ENCODE results near the gene MRPL2. TPM values are rescaled to one million over a fixed set of nuclear protein-coding genes. Genes with fewer than 3 reads are reported as not detected.
"Not testable (repeated sequence)": the region's sequence is repeated elsewhere in the genome, so short reads cannot be mapped to it uniquely, and the experiment has no call there.

MRPL2 gene
- total RNA-seq, 1 donor from 2014 or later = 55.2 TPM

- Mint-ChIP-seq H3K4me1 (ENCODE audit: unreplicated experiment) (peaks cover 34% of the 10 kb centered on the region), H3K9me3 (ENCODE audit: unreplicated experiment) (no peaks in the 10 kb centered on the region), H3K36me3 (ENCODE audit: unreplicated experiment) (peaks cover 44% of the 10 kb centered on the region), H3K27ac (ENCODE audit: unreplicated experiment) (peak overlapping the region; percentile 50), H3K27me3 (ENCODE audit: unreplicated experiment) (no peaks in the 10 kb centered on the region), H3K4me3 (ENCODE audit: unreplicated experiment) (no peak overlapping the region)
- no peak for DNase-seq (ENCODE audit: extremely low spot score, unreplicated experiment)
- TF ChIP-seq, protein P1, sequence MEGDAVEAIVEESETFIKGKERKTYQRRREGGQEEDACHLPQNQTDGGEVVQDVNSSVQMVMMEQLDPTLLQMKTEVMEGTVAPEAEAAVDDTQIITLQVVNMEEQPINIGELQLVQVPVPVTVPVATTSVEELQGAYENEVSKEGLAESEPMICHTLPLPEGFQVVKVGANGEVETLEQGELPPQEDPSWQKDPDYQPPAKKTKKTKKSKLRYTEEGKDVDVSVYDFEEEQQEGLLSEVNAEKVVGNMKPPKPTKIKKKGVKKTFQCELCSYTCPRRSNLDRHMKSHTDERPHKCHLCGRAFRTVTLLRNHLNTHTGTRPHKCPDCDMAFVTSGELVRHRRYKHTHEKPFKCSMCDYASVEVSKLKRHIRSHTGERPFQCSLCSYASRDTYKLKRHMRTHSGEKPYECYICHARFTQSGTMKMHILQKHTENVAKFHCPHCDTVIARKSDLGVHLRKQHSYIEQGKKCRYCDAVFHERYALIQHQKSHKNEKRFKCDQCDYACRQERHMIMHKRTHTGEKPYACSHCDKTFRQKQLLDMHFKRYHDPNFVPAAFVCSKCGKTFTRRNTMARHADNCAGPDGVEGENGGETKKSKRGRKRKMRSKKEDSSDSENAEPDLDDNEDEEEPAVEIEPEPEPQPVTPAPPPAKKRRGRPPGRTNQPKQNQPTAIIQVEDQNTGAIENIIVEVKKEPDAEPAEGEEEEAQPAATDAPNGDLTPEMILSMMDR (IDR thresholded peaks at IDR 0.05) = no peak
Measured at GRCh38 chr6:43050981-43051380, 8.3 kb downstream of the MRPL2 start.

DNA sequence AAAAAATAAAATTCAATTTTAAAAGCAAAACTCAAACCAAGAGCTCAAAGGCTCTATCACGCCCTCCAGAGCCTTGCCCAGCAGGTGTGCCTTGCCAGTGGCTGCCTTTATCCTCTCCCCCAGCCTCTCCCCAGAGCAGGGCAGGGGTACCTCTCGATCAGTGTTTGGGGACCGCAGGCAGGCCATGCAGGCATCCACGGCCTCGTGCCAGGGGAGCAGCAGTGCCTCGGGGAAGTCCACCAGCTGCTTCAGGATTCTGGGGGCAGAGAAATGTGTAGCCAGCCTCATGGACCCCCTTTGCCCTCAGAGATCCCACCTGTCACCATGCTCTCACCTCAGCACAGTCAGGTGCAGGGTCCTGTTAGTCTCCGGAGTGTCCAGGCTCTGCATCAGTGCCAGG lies 11.2 kb downstream of the MRPL2 start:
- Mint-ChIP-seq H3K36me3 (ENCODE audit: unreplicated experiment) (peaks cover 55% of the 10 kb centered on the region), H3K27me3 (ENCODE audit: unreplicated experiment) (no peaks in the 10 kb centered on the region), H3K4me1 (ENCODE audit: unreplicated experiment) (peaks cover 23% of the 10 kb centered on the region), H3K9me3 (ENCODE audit: unreplicated experiment) (no peaks in the 10 kb centered on the region), H3K27ac (ENCODE audit: unreplicated experiment) (no peak overlapping the region), H3K4me3 (ENCODE audit: unreplicated experiment) (no peak overlapping the region)
- TF ChIP-seq, protein P1 (IDR thresholded peaks at IDR 0.05) = no peak
- DNase-seq (ENCODE audit: extremely low spot score, unreplicated experiment) = no peak

GRCh38 chr6:43045371-43045930 lies 13.8 kb downstream of the MRPL2 start:
- no peaks in the 10 kb centered on the region for H3K9me3 Mint-ChIP-seq (ENCODE audit: unreplicated experiment)
- TF ChIP-seq, protein P1 (IDR thresholded peaks at IDR 0.05) = no peak
- peaks cover under 1% of the 10 kb centered on the region for H3K4me1 Mint-ChIP-seq (ENCODE audit: unreplicated experiment)
- peaks cover 55% of the 10 kb centered on the region for H3K36me3 Mint-ChIP-seq (ENCODE audit: unreplicated experiment)
- no peak overlapping the region for H3K4me3 Mint-ChIP-seq (ENCODE audit: unreplicated experiment)
- no peak for DNase-seq (ENCODE audit: extremely low spot score, unreplicated experiment)
- H3K27ac Mint-ChIP-seq (ENCODE audit: unreplicated experiment) = no peak overlapping the region
- no peaks in the 10 kb centered on the region for H3K27me3 Mint-ChIP-seq (ENCODE audit: unreplicated experiment)

- Mint-ChIP-seq H3K4me3 (ENCODE audit: unreplicated experiment) (no peak overlapping the region), H3K27me3 (ENCODE audit: unreplicated experiment) (no peaks in the 10 kb centered on the region), H3K27ac (ENCODE audit: unreplicated experiment) (no peak overlapping the region), H3K36me3 (ENCODE audit: unreplicated experiment) (peaks cover 53% of the 10 kb centered on the region), H3K4me1 (ENCODE audit: unreplicated experiment) (no peaks in the 10 kb centered on the region), H3K9me3 (ENCODE audit: unreplicated experiment) (no peaks in the 10 kb centered on the region)
- TF ChIP-seq, protein P1 (IDR thresholded peaks at IDR 0.05) = no peak
- DNase-seq (ENCODE audit: extremely low spot score, unreplicated experiment) = no peak
Measured at GRCh38 chr6:43043310-43043709, 15.9 kb downstream of the MRPL2 start.

- not testable (repeated sequence) for H3K4me3 Mint-ChIP-seq (ENCODE audit: unreplicated experiment); DNase-seq (ENCODE audit: extremely low spot score, unreplicated experiment); H3K27me3 Mint-ChIP-seq (ENCODE audit: unreplicated experiment); H3K4me1 Mint-ChIP-seq (ENCODE audit: unreplicated experiment); H3K9me3 Mint-ChIP-seq (ENCODE audit: unreplicated experiment); H3K27ac Mint-ChIP-seq (ENCODE audit: unreplicated experiment)
- H3K36me3 Mint-ChIP-seq (ENCODE audit: unreplicated experiment) = peaks cover 57% of the 10 kb centered on the region
Measured at GRCh38 chr6:43041475-43041874, 17.8 kb downstream of the MRPL2 start.
